ENCODE measurements around the gene ZNF335. TPM values are rescaled to one million over a fixed set of nuclear protein-coding genes. Genes with fewer than 3 reads are reported as not detected.
A peak's percentile ranks its signal among the peaks of the same experiment; 100 is the strongest.

The ZNF335 gene
- total and polyA plus RNA-seq, 8 donors = 15.3 to 23.3 (median 16.7) TPM

DNA sequence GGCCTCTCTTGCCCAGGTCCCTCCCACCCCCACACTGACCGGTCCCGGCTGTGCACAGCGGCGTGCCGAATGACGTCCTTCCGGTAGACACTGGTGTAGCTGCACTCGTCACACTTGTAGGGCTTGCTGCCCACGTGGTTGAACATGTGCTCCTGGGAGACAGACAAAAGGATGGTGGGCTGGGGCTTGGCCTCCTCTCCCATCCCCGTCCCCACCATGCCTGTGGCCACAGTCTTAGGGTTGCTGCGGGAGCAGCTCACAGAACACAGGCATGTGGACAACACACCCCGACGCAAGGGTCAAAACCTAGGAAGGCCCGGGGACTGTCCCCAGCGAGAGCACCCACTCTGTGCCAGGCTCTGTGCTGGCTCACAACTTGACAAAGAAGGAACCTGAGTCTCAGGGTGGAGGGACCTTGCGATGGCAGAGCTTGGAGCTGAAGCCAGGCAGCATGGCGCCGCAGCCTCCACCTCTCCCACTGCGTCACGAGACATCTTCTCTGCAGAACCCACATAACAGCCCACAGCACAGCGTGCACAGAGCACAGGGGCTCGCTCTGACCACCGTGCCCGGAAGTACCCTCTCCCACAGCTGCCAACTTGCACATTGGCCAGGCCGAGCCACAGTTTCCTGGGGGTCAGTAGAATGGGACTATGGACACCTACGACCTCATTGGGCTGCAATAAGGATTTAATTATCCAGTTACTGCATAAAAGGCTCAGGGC is 9.8 kb downstream of the ZNF335 start:
- Histone ChIP-seq H3K4me1 (no peaks in the 10 kb centered on the region), H3K27me3 (no peaks in the 10 kb centered on the region), H3K36me3 (peaks cover 0 to 100% of the 10 kb centered on the region in 2 donors), H3K4me3 (no peak overlapping the region), H3K27ac (no peak overlapping the region), H3K9me3 (no peaks in the 10 kb centered on the region)
- peak in 1 of 4 donors; percentile 30 for DNase-seq
- no peak for ATAC-seq
- intact Hi-C loops (cut with DNase I) = no loop called here
- TF ChIP-seq, protein P1, sequence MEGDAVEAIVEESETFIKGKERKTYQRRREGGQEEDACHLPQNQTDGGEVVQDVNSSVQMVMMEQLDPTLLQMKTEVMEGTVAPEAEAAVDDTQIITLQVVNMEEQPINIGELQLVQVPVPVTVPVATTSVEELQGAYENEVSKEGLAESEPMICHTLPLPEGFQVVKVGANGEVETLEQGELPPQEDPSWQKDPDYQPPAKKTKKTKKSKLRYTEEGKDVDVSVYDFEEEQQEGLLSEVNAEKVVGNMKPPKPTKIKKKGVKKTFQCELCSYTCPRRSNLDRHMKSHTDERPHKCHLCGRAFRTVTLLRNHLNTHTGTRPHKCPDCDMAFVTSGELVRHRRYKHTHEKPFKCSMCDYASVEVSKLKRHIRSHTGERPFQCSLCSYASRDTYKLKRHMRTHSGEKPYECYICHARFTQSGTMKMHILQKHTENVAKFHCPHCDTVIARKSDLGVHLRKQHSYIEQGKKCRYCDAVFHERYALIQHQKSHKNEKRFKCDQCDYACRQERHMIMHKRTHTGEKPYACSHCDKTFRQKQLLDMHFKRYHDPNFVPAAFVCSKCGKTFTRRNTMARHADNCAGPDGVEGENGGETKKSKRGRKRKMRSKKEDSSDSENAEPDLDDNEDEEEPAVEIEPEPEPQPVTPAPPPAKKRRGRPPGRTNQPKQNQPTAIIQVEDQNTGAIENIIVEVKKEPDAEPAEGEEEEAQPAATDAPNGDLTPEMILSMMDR (IDR thresholded peaks at IDR 0.05) = no peak

GRCh38 chr20:45959956-45960630 is 11.9 kb downstream of the ZNF335 start:
- Histone ChIP-seq H3K36me3 (peaks cover 0 to 100% of the 10 kb centered on the region in 2 donors), H3K27ac (no peak overlapping the region), H3K4me3 (no peak overlapping the region), H3K9me3 (no peaks in the 10 kb centered on the region), H3K27me3 (no peaks in the 10 kb centered on the region), H3K4me1 (no peaks in the 10 kb centered on the region)
- TF ChIP-seq, protein P1 (IDR thresholded peaks at IDR 0.05) = no peak
- ATAC-seq (no peak), DNase-seq (peak in 1 of 4 donors; percentile 19)
- intact Hi-C loops (cut with DNase I) = no loop called here

DNA sequence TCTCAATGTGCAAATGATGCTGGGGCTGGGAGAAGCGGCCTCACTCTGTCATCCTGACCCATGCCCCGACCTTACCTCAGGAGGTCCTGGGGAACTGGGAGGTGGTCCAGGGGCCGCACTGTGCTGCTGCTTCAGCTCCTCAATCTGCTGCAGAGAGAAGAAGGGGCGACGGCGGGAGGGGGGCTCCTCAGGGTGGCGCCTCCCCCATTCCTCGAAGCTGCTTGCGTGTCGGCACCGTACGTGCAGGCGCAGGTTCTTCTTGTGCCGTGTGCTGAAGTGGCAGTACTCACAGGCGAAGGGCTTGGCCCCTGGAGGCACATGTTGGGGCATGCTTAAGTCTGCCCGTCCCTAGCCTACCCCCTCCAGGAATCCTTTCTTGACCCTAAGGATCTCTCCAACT is 12.9 kb downstream of the ZNF335 start:
- no peak for ATAC-seq
- Histone ChIP-seq H3K9me3 (no peaks in the 10 kb centered on the region), H3K27ac (no peak overlapping the region), H3K4me1 (no peaks in the 10 kb centered on the region), H3K36me3 (peaks cover 0 to 96% of the 10 kb centered on the region in 2 donors), H3K4me3 (no peak overlapping the region), H3K27me3 (no peaks in the 10 kb centered on the region)
- peak in 1 of 4 donors; percentile 25 for DNase-seq
- intact Hi-C loops (cut with DNase I) = no loop called here
- TF ChIP-seq, protein P1 (IDR thresholded peaks at IDR 0.05) = no peak

DNA sequence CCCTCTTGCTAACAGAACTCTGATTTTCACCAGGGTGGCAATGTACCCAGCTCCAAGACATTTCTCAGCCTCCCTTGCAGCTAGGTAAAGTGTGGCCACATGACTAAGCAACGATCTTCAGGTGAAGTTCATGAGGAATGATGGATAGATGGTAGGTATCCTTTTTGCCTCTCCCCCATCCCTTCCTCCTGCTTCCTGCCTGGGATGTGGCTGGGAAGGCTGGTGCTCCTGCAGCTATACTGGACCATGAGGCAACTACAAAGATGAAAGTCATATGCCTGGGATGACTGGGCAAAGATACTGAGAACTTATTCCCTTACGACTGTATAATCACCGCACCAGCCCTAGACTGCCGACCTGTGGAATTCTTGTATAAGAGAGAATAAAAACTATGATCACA is 13.4 kb downstream of the ZNF335 start:
- no peaks in the 10 kb centered on the region for H3K27me3 ChIP-seq
- H3K4me1 ChIP-seq = no peaks in the 10 kb centered on the region
- no peak overlapping the region for H3K4me3 ChIP-seq
- no peaks in the 10 kb centered on the region for H3K9me3 ChIP-seq
- no peak for ATAC-seq
- peaks cover 0 to 96% of the 10 kb centered on the region in 2 donors for H3K36me3 ChIP-seq
- no peak overlapping the region for H3K27ac ChIP-seq
- intact Hi-C loops (cut with DNase I) = no loop called here
- TF ChIP-seq, protein P1 (IDR thresholded peaks at IDR 0.05) = no peak
- no peak for DNase-seq
